Thoracic aorta (tissue), 2 donors: ENCODE results near the gene NIPAL3. TPM values are rescaled to one million over a fixed set of nuclear protein-coding genes. Genes with fewer than 3 reads are reported as not detected.
"Not testable (repeated sequence)": the region's sequence is repeated elsewhere in the genome, so short reads cannot be mapped to it uniquely, and the experiment has no call there.

Experiments
- ATAC-seq: fragments of 150-250 bp; one replicate; pipeline ENCODE4 v1.8.0; 2017; ENCODE audit warnings: low read depth; ENCODE audit not compliant: insufficient number of reproducible peaks, low FRiP score
- DNase-seq: peaks from one replicate; pipeline ENCODE4 v3.0.0-alpha.2; 2020; ENCODE audit warnings: low spot score
- H3K27ac ChIP-seq, 2 donors: fragments of 200-600 bp; sonication (generic); 1 replicate in 1 of 2; 2 replicates in 1 of 2; pipeline ENCODE4 v1.5.1; 2016; ENCODE audit warnings: mild to moderate bottlenecking in 2 of 2, moderate library complexity in 2 of 2
- H3K27me3 ChIP-seq: fragments of 200-600 bp; sonication (generic); replicated peaks from 2 replicates; pipeline ENCODE4 v1.6.0; 2016; ENCODE audit warnings: mild to moderate bottlenecking; ENCODE audit not compliant: insufficient read depth
- H3K36me3 ChIP-seq: fragments of 200-600 bp; sonication (generic); one replicate; pipeline ENCODE4 v1.5.1; 2016
- H3K4me1 ChIP-seq, 2 donors: fragments of 200-600 bp; sonication (generic); 1 replicate in 1 of 2; 2 replicates in 1 of 2; pipeline versions ENCODE4 v1.5.1 to v1.6.0; 2016; ENCODE audit warnings: low read depth in 2 of 2, mild to moderate bottlenecking in 1 of 2; ENCODE audit not compliant: control insufficient read depth in 1 of 2
- H3K4me3 ChIP-seq: fragments of 200-600 bp; sonication (generic); 2 replicates; pipeline ENCODE4 v1.5.1; 2016; ENCODE audit warnings: mild to moderate bottlenecking
- H3K9me3 ChIP-seq: fragments of 200-600 bp; sonication (generic); 2 replicates; pipeline ENCODE4 v1.5.1; 2016
- total RNA-seq, 2 donors: library from RNA; depleted of rRNA; stranded (reverse); fragments of >200 nt; gene quantifications; one replicate each; pipeline versions ENCODE4 v1.1.0 to v1.2.3, GENCODE V29; 2016
- TF ChIP-seq, protein P1 (sequence below): fragments of 200-600 bp; sonication (generic); IDR thresholded peaks from one replicate; pipeline ENCODE4 v1.5.1; 2019; ENCODE audit warnings: antibody characterized with exemption

The NIPAL3 gene
- total RNA-seq, 2 donors from 2014 or later: 19.3 to 31.4 TPM

DNA sequence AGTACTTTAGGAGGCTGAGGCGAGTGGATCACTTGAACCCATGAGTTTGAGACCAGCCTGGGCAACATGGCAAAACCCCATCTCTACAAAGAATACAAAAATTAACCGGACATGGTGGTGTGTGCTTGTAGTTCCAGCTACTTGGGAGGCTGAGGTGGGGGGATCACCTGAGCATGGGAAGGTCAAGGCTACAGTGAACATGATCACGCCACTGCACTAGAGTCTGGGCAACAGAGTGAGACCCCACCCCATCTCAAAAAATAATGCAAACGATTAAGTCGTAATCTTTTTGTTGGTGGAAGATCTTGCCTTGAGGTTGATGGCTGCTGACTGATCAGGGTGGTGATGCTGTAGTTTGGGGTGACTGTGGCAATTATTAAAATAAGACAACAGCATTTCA, 93.3 kb downstream of the NIPAL3 start:
- H3K27me3 ChIP-seq: no peaks in the 10 kb centered on the region
- DNase-seq (no peak), ATAC-seq (no peak)
- no peaks in the 10 kb centered on the region for H3K4me1 ChIP-seq
- TF ChIP-seq, protein P1, sequence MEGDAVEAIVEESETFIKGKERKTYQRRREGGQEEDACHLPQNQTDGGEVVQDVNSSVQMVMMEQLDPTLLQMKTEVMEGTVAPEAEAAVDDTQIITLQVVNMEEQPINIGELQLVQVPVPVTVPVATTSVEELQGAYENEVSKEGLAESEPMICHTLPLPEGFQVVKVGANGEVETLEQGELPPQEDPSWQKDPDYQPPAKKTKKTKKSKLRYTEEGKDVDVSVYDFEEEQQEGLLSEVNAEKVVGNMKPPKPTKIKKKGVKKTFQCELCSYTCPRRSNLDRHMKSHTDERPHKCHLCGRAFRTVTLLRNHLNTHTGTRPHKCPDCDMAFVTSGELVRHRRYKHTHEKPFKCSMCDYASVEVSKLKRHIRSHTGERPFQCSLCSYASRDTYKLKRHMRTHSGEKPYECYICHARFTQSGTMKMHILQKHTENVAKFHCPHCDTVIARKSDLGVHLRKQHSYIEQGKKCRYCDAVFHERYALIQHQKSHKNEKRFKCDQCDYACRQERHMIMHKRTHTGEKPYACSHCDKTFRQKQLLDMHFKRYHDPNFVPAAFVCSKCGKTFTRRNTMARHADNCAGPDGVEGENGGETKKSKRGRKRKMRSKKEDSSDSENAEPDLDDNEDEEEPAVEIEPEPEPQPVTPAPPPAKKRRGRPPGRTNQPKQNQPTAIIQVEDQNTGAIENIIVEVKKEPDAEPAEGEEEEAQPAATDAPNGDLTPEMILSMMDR: no peak
- no peaks in the 10 kb centered on the region for H3K36me3 ChIP-seq
- no peak overlapping the region for H3K27ac ChIP-seq
- no peaks in the 10 kb centered on the region for H3K9me3 ChIP-seq
- no peak overlapping the region for H3K4me3 ChIP-seq

DNA sequence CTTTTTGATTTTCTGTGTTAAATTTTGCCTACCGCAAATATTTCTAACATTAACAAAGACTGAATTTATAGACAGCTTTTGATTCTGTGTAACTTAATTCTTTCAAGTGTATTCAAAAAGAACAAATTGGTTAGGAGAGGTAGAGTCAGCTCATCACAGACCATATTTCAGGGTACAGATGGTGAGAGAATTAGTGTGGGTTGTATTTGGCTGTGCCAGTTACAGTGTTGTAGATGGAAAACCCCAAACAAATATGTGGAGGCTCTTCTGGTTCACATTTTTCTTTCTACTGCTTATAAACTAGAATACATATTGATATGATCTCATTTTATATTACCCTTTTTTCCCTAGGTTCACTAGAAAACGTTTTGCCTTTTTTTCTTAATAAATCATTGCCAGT, 98.1 kb downstream of the NIPAL3 start:
- Histone ChIP-seq H3K4me3 (no peak overlapping the region), H3K9me3 (no peaks in the 10 kb centered on the region), H3K4me1 (no peaks in the 10 kb centered on the region), H3K27ac (no peak overlapping the region), H3K36me3 (no peaks in the 10 kb centered on the region), H3K27me3 (no peaks in the 10 kb centered on the region)
- DNase-seq (no peak), ATAC-seq (no peak)
- TF ChIP-seq, protein P1: no peak

DNA sequence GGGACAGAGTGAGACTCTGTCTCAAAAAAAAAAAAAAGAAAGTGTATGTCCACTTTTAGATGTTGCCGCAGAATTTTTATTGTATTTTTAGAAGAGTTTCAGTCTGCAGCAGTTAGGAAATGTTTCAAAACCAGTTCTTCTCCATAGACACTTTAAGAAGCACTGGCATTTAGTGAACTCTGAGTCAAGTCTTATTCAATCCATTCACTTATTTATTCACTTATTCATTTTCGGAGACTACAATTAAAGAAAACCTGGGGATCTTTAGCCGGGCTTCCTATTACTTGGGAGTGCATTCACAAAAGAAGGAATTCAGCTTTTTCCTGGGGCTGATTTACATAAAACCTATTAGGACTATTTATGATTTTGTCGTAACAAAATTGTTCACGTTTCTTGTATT, 99.3 kb downstream of the NIPAL3 start:
- H3K4me1 ChIP-seq: no peaks in the 10 kb centered on the region
- H3K9me3 ChIP-seq: no peaks in the 10 kb centered on the region
- DNase-seq (no peak), ATAC-seq (no peak)
- H3K36me3 ChIP-seq: no peaks in the 10 kb centered on the region
- TF ChIP-seq, protein P1: no peak
- H3K27ac ChIP-seq: no peak overlapping the region
- no peak overlapping the region for H3K4me3 ChIP-seq
- H3K27me3 ChIP-seq: no peaks in the 10 kb centered on the region

DNA sequence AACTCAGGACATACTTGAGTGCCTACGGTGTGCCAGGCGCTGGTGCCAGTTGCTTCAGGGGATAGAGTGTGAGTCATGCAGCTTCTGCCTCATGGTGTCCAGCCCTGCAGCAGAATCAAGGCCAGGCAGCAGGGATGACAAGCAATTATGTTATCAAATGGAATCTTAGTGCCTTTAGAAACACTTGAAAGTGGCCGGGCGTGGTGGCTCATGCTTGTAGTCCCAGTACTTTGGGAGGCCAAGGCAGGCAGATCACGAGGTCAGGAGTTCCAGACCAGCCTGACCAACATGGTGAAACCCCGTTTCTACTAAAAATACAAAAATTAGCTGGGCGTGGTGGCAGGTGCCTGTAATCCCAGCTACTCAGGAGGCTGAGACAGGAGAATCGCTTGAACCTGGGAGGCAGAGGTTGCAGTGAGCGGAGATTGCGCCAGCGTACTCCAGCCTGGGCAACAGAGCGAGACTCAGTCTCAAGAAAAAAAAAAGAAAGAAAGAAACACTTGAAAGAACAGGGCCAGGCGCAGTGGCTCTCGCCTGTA, 100.1 kb downstream of the NIPAL3 start:
- H3K27me3 ChIP-seq, DNase-seq, ATAC-seq, H3K36me3 ChIP-seq, H3K4me3 ChIP-seq, H3K4me1 ChIP-seq, H3K27ac ChIP-seq, H3K9me3 ChIP-seq: not testable (repeated sequence)

DNA sequence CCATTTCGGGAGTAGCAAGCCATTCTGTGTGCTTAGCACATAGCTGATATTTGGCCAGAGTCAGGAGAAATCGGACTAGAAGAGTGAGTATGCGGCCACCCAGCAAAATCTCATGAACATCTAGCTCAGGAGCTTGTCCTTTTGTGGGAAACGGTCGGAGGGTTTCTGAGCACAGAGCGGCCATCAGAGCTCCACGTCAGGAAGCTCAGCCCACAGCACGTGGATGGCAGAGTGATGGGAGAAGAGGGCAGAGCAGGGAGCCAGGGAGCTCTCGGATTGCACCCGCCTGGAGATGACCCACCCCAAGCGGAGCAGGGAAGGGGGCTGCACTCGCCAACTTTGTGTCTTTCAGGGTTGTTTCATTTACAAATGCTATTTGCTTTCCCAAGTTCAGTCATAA, 100.9 kb downstream of the NIPAL3 start:
- Histone ChIP-seq H3K4me3 (no peak overlapping the region), H3K27ac (no peak overlapping the region), H3K27me3 (no peaks in the 10 kb centered on the region), H3K36me3 (no peaks in the 10 kb centered on the region), H3K4me1 (no peaks in the 10 kb centered on the region), H3K9me3 (no peaks in the 10 kb centered on the region)
- no peak for ATAC-seq
- TF ChIP-seq, protein P1: no peak
- DNase-seq: no peak

DNA sequence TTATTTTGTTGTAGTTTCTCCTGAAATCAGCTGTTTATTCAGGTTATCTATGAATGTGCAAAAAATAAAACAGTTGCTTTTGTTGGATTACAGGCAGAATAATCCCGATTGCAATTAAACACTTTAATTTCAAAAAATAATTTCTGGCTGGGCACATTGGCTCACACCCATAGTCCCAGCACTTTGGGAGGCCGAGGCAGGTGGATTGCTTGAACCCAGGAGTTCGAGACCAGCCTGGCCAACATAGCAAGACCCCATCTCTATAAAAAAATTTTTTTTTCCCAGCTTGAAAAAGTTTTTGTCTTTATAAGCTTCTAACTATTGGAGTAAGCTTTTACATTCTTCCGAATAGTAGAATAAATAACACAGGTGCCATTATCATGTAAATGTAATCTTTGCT, 102.3 kb downstream of the NIPAL3 start:
- Histone ChIP-seq H3K4me1 (no peaks in the 10 kb centered on the region), H3K4me3 (no peak overlapping the region), H3K27me3 (no peaks in the 10 kb centered on the region), H3K27ac (no peak overlapping the region), H3K9me3 (no peaks in the 10 kb centered on the region), H3K36me3 (no peaks in the 10 kb centered on the region)
- DNase-seq (no peak), ATAC-seq (no peak)
- TF ChIP-seq, protein P1: no peak

DNA sequence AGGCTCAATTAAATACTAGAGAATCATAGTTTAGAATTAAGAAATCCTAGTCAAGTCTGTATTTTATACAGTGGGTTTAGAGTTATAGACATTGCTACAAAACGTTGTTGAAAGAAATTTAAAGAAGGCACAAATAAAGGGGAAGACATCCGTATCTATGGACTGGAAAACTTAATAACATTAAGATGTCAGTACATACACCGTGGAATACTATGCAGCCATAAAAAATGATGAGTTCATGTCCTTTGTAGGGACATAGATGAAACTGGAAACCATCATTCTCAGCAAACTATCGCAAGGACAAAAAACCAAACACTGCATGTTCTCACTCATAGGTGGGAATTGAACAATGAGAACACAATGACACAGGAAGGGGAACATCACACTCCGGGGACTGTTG, 104.7 kb downstream of the NIPAL3 start:
- not testable (repeated sequence) for ATAC-seq, H3K27ac ChIP-seq, H3K4me3 ChIP-seq, DNase-seq, H3K9me3 ChIP-seq, H3K36me3 ChIP-seq, H3K27me3 ChIP-seq, H3K4me1 ChIP-seq
